GM23248 (cell line): Measurements from ENCODE around the gene MAN1C1.

Experiments used
- EZH2 ChIP-seq: fragments of 200-600 bp; sonication (generic); IDR thresholded peaks from 2 replicates; pipeline ENCODE4 v1.6.1; 2018; ENCODE audit warnings: antibody characterized with exemption, mild to moderate bottlenecking; ENCODE audit not compliant: insufficient read depth, poor library complexity, severe bottlenecking
- EZH2phosphoT487 ChIP-seq: fragments of 200-600 bp; sonication (generic); IDR thresholded peaks from 2 replicates; pipeline ENCODE4 v1.6.1; 2018; ENCODE audit warnings: antibody characterized with exemption, moderate library complexity, mild to moderate bottlenecking, low read depth; ENCODE audit not compliant: insufficient read depth

DNA sequence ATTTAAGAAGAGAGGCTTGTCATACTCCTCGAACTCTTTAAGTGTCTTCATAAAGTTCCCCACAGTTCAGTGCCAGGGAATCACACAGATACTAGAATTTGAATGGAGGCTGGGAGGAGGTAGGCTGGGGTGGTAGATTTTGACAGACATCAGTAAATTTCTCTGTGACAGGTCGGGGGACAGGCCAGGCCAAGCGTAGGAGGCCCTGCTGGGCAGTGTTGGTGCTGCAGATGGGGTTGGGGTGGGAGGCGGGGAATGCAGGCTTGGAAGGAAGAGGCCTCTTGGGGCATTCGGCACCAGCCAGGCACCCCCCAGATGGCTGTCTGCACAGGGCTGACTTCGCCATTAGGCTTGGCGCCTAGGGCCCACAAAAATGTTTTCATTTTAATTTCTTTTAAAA lies 84.0 kb downstream of the MAN1C1 start:
- TF ChIP-seq EZH2 (no peak), EZH2phosphoT487 (no peak)
